Mesodermal cell (in vitro differentiated cells): ENCODE results near the gene NECAB3.

Experiments
- H3K27ac ChIP-seq: 2 replicates; pipeline ENCODE4 v1.7.0; 2013; ENCODE audit warnings: mild to moderate bottlenecking, low read depth, low read length, moderate library complexity; ENCODE audit not compliant: severe bottlenecking
- H3K36me3 ChIP-seq: 2 replicates; pipeline ENCODE4 v1.7.1; 2013; ENCODE audit warnings: mild to moderate bottlenecking, low read length, moderate library complexity; ENCODE audit not compliant: control insufficient read depth, insufficient read depth
- H3K4me1 ChIP-seq: one replicate; pipeline ENCODE4 v1.7.1; 2013; ENCODE audit warnings: mild to moderate bottlenecking, low read length; ENCODE audit not compliant: insufficient read depth, control insufficient read depth, poor library complexity, severe bottlenecking
- H3K4me3 ChIP-seq: 2 replicates; pipeline ENCODE4 v1.7.0; 2013; ENCODE audit warnings: low read length, control low read depth, mild to moderate bottlenecking; ENCODE audit not compliant: insufficient read depth, poor library complexity, severe bottlenecking; ENCODE audit errors: extremely low read depth
- H3K9me3 ChIP-seq: 2 replicates; pipeline ENCODE4 v1.7.1; 2013; ENCODE audit warnings: mild to moderate bottlenecking, low read length, moderate library complexity; ENCODE audit not compliant: control insufficient read depth
- WGBS, 2 experiments: methylation state at CpG; one replicate each; pipeline ENCODE4 v1.1.5; 2013; ENCODE audit warnings: missing lambda C conversion rate in 2 of 2; ENCODE audit not compliant: insufficient coverage in 2 of 2; 5-methylcytosine and 5-hydroxymethylcytosine counted together

Gene NECAB3

GRCh38 chr20:33667676-33668465 is 6.4 kb downstream of the NECAB3 start:
- H3K4me3 ChIP-seq = peak overlapping the region; percentile 22
- no peaks in the 10 kb centered on the region for H3K9me3 ChIP-seq
- peaks cover 46% of the 10 kb centered on the region for H3K36me3 ChIP-seq
- 66 to 75% methylated on average over 43 to 44 of the region's 47 CpGs for WGBS, 2 experiments
- peaks cover 13% of the 10 kb centered on the region for H3K4me1 ChIP-seq
- H3K27ac ChIP-seq = no peak overlapping the region

DNA sequence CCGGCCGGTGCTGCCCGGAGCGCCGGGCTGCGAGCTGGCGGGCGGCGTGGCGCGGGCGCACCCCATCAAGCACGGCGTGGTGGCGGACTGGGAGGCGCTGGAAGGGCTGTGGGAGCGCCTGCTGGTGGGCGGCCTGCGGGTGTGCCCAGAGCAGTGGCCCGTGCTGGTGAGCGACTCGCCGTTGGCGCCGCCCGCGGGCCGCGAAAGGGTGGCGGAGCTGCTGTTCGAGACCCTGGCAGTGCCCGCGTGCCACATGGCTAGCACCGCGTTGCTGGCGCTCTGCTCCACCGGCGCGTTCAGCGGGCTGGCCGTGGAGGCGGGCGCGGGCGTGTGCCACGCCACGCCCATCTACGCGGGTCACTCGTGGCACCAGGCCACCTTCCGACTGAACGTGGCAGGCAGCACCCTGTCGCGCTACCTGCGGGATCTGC is 7.0 kb downstream of the NECAB3 start:
- WGBS, 2 experiments = 62 to 74% methylated on average over 48 to 55 of the region's 55 CpGs
- H3K4me3 ChIP-seq = peak overlapping the region; percentile 22

GRCh38 chr20:33666293-33667244 is 7.7 kb downstream of the NECAB3 start, which contains the start of gene ACTL10:
ACTL10 (plus strand) TSS chr20:33666943; CDS start chr20:33667498, 555 bp downstream.
- no peaks in the 10 kb centered on the region for H3K9me3 ChIP-seq
- H3K27ac ChIP-seq = peak within 1 kb of the TSS; percentile 66
- peaks cover 38% of the 10 kb centered on the region for H3K36me3 ChIP-seq
- 56 to 62% methylated on average over 49 of the region's 50 CpGs for WGBS, 2 experiments
- peak within 1 kb of the TSS; percentile 22 for H3K4me3 ChIP-seq
- H3K4me1 ChIP-seq = peaks cover 9% of the 10 kb centered on the region

More for the DNA sequence above, 7.0 kb downstream of the NECAB3 start:
- Histone ChIP-seq H3K27ac (no peak overlapping the region), H3K9me3 (no peaks in the 10 kb centered on the region), H3K36me3 (peaks cover 45% of the 10 kb centered on the region), H3K4me1 (peaks cover 9% of the 10 kb centered on the region)

GRCh38 chr20:33664762-33665144 is 9.5 kb downstream of the NECAB3 start:
- no peak overlapping the region for H3K27ac ChIP-seq
- 94 to 100% methylated on average over 2 of the region's 2 CpGs for WGBS, 2 experiments
- no peaks in the 10 kb centered on the region for H3K9me3 ChIP-seq
- peaks cover 9% of the 10 kb centered on the region for H3K4me1 ChIP-seq
- no peak overlapping the region for H3K4me3 ChIP-seq
- peaks cover 29% of the 10 kb centered on the region for H3K36me3 ChIP-seq

GRCh38 chr20:33664085-33664761 is 10.0 kb downstream of the NECAB3 start:
- Histone ChIP-seq H3K4me3 (peak overlapping the region; percentile 74), H3K36me3 (peaks cover 29% of the 10 kb centered on the region), H3K4me1 (peaks cover 9% of the 10 kb centered on the region), H3K9me3 (no peaks in the 10 kb centered on the region), H3K27ac (peak overlapping the region; percentile 81)
- WGBS, 2 experiments = 65 to 73% methylated on average over 7 to 9 of the region's 9 CpGs

DNA sequence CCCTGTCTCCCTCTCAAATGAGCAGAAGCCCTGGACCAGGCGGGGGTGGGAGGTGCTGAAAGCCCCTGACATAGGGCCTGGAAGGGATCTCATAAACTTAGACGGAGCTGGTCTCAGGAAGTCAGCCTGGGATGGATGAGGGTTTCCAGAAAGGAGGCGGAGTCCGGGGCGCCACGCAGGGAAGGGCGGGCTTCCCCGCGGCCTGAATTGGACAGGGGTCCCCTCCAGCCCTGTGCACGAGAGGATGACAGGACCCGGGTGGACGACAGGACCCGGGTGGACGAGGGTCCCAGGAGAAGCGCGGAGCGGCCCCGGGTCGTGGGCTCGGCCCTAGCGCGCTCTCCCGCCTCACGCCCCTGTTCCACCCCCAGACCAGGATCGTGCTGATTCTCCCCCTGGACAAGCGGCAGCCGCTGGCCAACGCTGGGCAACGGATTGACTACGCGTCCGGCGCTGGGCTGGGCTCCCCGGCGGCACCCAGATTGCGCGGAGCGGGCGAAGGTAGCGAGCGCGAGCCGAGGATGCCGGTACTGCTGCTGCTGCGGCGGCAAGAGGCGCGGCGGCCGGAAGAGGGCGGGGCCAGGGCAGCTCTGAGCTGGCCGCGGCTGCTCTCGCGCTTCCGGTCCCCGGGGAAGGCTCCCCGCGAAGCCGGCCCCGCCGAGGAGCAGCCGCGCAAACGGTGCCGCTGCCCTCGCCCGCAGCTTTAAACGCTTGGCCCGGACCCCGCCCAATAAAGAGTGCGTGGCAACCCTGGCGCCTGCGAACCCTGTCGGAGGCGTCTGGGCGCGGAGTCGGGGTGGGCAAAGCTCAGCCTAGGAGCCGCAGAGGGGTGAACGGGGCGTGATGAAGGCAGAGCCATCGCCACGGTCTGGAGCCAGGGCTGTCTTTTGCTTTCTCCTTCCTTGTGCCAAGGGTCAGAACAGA is 10.8 kb downstream of the NECAB3 start:
- peak overlapping the region; percentile 81 for H3K27ac ChIP-seq
- H3K36me3 ChIP-seq = peaks cover 21% of the 10 kb centered on the region
- 1 to 2% methylated on average over 80 to 84 of the region's 84 CpGs for WGBS, 2 experiments
- no peaks in the 10 kb centered on the region for H3K9me3 ChIP-seq
- H3K4me1 ChIP-seq = peaks cover 9% of the 10 kb centered on the region
- peak overlapping the region; percentile 74 for H3K4me3 ChIP-seq

DNA sequence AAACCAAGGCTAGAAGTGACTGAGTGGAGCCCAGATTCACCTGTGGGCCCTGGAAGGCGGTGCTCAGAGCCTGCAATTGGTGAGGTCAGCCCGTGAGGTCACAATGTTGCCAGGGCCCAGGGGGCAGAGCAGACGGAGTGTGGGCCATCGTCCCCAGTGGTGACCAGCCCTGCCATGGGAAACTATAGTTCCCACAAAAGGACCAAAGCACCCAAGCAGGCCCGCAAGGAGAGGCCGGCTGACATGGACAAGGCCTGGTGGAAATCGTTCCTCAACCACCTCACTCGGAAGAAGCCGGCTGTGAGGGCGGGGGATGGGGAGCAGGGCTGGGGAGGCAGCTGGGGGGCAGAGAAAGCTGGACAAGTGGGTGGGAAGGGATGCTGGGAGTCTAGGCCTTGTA is 12.1 kb downstream of the NECAB3 start, which contains the start of gene C20orf144:
TSS of gene C20orf144 (plus strand) at position 156 of the 400 bp plus-strand sequence. CDS start at position 175, 19 bp downstream.
- Histone ChIP-seq H3K27ac (peak within 1 kb of the TSS; percentile 81), H3K36me3 (peaks cover 30% of the 10 kb centered on the region), H3K9me3 (no peaks in the 10 kb centered on the region), H3K4me1 (peaks cover 9% of the 10 kb centered on the region), H3K4me3 (peak within 1 kb of the TSS; percentile 74)
- WGBS, 2 experiments = 92 to 95% methylated on average over 7 to 9 of the region's 10 CpGs

DNA sequence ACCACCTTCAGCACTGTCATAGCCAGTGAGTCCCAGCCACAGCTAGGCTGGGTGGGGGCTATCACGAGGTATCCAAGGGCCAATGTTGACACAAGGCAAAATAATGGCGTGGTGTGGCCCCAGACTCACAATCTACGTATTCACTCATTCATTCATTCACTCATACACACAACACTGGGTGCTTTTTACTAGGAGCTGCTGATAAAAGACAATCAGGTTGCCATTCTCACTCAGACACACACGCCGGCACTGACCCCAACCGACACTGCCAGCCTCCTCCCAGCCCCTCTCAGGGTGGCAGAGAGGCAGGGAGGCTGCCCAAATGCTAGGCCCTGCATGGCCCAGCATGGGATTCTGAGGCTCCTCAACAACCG is 13.6 kb downstream of the NECAB3 start:
- H3K4me3 ChIP-seq = no peak overlapping the region
- H3K36me3 ChIP-seq = peaks cover 30% of the 10 kb centered on the region
- H3K27ac ChIP-seq = no peak overlapping the region
- 97 to 98% methylated on average over 7 of the region's 7 CpGs for WGBS, 2 experiments
- H3K9me3 ChIP-seq = no peaks in the 10 kb centered on the region
- peaks cover 3% of the 10 kb centered on the region for H3K4me1 ChIP-seq

GRCh38 chr20:33660035-33660684 is 14.1 kb downstream of the NECAB3 start:
- peaks cover 3% of the 10 kb centered on the region for H3K4me1 ChIP-seq
- H3K4me3 ChIP-seq = no peak overlapping the region
- no peak overlapping the region for H3K27ac ChIP-seq
- 94% methylated on average over 18 of the region's 21 CpGs for WGBS, 2 experiments
- peaks cover 25% of the 10 kb centered on the region for H3K36me3 ChIP-seq
- H3K9me3 ChIP-seq = no peaks in the 10 kb centered on the region
